Activated gamma-delta T cell treated with anti-CD3 and anti-CD28 coated beads, Interleukin-2, amount 50 U/mL, for 16 hours (primary cell): ENCODE measurements around the gene NOXA1.
A peak's percentile ranks its signal among the peaks of the same experiment; 100 is the strongest.
"Not testable (repeated sequence)": the region's sequence is repeated elsewhere in the genome, so short reads cannot be mapped to it uniquely, and the experiment has no call there.

Experiments used
- DNase-seq: peaks from one replicate; pipeline ENCODE4 v3.0.0-alpha.2; 2020; ENCODE audit warnings: low read depth

Gene NOXA1

DNA sequence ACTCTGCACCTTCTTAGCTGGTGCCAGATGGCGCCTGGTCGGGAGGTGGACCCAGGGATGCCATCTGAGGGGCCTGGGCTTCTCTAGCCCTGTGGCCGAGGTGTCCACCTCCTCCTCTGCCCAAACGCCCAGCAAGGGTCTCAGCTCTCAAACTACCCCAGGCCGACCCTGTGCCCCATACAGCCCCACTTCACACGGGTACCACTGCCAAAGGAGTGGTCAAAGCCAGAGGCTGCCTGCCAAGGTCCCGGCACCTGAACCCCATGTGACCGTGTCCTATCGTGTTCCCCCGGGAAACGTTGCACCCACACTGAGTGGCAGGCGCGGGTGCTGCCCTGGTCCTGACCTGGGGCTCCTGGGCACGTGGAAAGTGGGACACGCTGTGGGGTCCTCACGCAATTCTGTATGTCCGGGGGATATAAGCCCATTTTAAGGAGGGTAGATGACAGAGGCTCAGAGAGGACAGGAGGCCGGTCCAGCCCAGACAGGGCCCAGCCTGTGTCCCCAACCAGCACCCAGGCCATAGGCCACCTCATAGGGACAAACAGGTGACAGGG is 16.0 kb downstream of the NOXA1 start:
- DNase-seq = no peak

GRCh38 chr9:137441289-137441934 is 18.2 kb downstream of the NOXA1 start, which contains the start of gene ENTPD8:
Gene ENTPD8 (minus strand): TSS chr9:137441357. CDS start chr9:137438285, 3,072 bp downstream.
- DNase-seq = no peak

- DNase-seq = no peak
These were observed 18.7 kb downstream of the NOXA1 start for GRCh38 chr9:137441935-137442321.

DNA sequence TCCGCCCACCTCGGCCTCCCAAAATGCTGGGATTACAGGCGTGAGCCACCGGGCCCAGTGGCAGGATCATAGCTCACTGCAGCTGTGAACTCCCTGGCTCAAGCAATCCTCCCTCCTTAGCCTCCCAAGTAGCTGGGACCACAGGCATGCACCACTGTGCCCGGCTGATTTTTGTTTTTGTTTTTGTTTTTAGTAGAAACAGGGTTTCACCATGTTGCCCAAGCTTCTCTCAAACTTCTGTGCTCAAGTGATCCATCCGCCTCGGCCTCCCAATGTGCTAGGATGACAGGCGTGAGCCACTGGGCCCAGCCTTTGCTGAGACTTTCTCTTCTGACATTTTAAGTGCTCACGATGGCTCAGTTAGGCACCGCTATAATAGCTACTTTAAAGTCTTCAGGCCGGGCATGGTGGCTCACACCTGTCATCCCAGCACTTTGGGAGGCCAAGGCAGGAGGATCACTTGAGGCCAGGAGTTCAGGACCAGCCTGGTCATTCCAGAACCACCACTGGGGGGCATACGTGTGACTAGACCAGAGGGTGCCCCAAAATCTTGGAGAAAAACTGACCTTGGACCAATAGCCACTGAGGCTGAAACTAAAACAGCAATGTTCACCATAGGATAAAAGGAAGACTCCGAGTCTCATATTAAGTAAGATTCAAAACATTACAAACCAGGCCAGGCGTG is 21.1 kb downstream of the NOXA1 start:
- no peak for DNase-seq

- DNase-seq = peak; percentile 79
These were observed 22.1 kb downstream of the NOXA1 start for GRCh38 chr9:137445275-137445807.

DNA sequence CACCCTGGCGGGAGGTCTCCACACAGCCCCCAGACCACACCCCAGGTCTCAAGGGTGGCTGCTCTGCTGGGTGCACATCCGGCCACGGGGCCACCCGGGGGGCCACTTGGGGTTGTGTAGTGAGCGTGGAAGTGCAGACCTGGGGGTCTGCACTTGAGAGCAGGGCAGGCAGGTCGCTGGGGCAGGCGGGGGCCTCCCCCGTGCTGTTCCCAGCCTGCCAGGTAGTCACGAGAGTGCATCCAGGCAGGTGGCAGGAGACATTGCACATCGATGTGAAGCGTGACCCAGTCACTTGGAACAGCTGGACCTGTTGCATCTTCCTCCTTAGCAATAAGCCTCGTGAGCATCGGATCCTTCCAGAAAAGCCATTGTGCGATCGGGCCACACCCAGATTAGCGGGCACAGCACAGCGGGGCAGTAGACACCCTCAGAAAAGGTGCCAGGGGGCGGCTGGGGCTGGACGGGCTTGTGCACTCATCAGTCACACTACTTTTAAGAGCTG is 22.8 kb downstream of the NOXA1 start:
- no peak for DNase-seq

GRCh38 chr9:137446851-137447471 is 23.8 kb downstream of the NOXA1 start:
- no peak for DNase-seq

GRCh38 chr9:137447722-137448601 is 24.8 kb downstream of the NOXA1 start:
- no peak for DNase-seq

GRCh38 chr9:137448602-137448962 is 25.4 kb downstream of the NOXA1 start:
- no peak for DNase-seq

GRCh38 chr9:137449081-137449844 is 26.1 kb downstream of the NOXA1 start:
- no peak for DNase-seq

DNA sequence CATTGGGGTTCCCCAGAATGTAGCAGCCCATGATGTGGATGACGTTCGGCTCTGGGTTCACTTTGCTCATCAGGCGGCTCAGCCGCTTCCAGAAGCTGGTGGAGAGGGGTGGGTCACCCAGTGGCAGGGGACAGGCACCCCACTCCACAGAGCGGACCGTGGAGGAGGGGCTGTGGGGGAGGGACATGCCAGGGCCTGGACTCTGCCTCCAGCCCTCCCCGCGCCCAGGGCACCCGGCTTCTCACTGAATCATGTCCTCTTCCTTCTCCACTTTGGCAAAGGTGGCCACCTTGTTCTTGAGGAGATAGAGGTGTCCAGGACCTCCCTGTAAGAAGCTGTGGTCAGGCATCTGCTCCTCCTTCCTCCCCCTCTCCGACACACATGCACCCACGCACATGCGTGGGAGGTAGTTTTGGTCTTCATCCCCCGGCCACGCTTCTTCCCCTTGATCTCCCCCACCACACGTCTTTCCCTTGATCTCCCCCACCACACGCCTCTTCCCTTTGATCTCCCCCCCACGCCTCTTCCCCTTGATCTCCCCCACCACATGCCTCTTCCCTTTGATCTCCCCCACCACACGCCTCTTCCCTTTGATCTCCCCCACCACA is 26.8 kb downstream of the NOXA1 start:
- DNase-seq = peak; percentile 49

DNA sequence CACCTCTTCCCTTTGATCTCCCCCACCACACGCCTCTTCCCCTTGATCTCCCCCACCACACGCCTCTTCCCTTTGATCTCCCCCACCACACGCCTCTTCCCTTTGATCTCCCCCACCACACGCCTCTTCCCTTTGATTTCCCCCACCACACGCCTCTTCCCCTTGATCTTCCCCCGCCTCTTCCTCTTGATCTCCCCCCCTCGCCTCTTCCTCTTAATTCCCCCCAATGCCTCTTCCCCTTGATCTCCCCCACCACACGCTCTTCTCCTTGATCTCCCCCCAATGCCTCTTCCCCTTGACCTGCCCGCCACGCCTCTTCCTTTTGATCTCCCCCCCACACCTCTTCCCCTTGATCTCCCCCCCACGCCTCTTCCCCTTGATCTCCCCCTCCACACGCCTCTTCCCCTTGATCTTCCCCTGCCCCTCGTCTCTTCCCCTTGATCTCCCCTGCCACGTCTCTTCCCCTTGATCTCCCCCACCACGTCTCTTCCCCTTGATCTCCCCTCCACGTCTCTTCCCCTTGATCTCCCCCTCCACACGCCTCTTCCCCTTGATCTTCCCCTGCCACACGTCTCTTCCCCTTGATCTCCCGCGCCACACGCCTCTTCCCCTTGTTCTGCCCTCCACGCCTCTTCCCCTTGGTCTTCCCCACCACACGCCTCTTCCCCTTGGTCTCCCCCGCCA is 27.5 kb downstream of the NOXA1 start:
- DNase-seq = peak; percentile 47

DNA sequence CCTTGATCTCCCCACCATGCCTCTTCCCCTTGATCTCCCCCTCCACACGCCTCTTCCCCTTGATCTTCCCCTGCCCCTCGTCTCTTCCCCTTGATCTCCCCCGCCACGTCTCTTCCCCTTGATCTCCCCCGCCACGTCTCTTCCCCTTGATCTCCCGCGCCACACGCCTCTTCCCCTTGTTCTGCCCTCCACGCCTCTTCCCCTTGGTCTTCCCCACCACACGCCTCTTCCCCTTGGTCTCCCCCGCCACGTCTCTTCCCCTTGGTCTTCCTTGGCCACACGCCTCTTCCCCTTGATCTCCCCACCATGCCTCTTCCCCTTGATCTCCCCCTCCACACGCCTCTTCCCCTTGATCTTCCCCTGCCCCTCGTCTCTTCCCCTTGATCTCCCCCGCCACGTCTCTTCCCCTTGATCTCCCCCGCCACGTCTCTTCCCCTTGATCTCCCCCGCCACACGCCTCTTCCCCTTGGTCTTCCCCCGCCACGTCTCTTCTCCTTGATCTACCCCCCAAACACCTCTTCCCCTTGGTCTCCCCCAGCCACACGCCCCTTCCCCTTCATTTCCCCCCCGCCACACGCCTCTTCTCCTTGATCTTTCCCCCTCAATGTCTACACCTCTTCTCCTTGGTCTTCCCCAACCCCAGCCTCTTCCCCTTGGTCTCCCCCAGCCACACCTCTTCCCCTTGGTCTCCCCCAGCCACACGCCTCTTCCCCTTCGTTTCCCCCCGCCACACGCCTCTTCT is 28.2 kb downstream of the NOXA1 start:
- not testable (repeated sequence) for DNase-seq

DNA sequence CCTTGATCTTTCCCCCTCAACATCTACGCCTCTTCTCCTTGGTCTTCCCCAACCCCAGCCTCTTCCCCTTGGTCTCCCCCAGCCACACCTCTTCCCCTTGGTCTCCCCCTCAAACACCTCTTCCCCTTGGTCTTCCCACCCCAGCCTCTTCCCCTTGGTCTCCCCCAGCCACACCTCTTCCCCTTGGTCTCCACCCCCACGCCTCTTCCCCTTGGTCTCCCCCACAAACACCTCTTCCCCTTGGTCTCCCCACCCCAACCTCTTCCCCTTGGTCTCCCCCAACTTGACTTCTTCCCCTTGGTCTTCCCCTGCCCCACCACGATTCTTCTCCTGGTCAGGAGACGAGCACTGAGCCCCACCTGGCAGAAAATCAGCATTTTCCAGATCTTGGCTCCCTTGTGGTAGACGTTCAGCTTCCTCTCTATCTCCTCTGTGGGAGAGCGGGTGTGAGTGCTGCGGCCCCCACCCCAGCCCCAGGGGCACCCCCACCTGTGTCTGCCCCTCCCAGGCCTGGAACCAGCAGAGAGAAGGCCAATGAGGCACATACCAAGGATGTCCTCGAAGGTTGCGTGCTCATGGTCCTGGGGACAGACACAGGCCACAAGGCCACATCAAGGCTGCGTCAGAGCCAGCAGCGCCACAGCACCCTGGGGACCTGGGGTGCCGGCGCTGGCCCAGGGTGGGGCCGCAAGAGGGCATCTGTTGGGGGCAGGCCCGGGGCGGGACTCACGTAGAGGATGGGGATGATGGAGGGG is 29.0 kb downstream of the NOXA1 start:
- no peak for DNase-seq

GRCh38 chr9:137452761-137453642 is 29.8 kb downstream of the NOXA1 start:
- DNase-seq = no peak

- no peak for DNase-seq
These were observed 30.5 kb downstream of the NOXA1 start for GRCh38 chr9:137453643-137454081.

GRCh38 chr9:137454145-137454596 is 31.0 kb downstream of the NOXA1 start:
- no peak for DNase-seq
